Neuronal stem cell (in vitro differentiated cells): ENCODE data around the gene NLGN1.

Experiments used
- DNase-seq: peaks from one replicate; pipeline ENCODE4 v3.0.0-alpha.2; 2013; ENCODE audit warnings: low spot score
- H2AFZ ChIP-seq: one replicate; pipeline ENCODE4 v1.6.1; 2013; ENCODE audit warnings: mild to moderate bottlenecking, low read length, inconsistent platforms
- H2AK5ac ChIP-seq: 2 replicates; pipeline ENCODE4 v1.6.1; 2013; ENCODE audit warnings: low read depth, mild to moderate bottlenecking, inconsistent platforms, low read length, moderate library complexity, mixed read lengths
- H2BK120ac ChIP-seq: 2 replicates; pipeline ENCODE4 v1.6.1; 2013; ENCODE audit warnings: low read depth, mild to moderate bottlenecking, inconsistent platforms, low read length, moderate library complexity, mixed read lengths
- H2BK12ac ChIP-seq: one replicate; pipeline ENCODE4 v1.6.1; 2013; ENCODE audit warnings: low read length, inconsistent platforms
- H2BK15ac ChIP-seq: 2 replicates; pipeline ENCODE4 v1.6.1; 2013; ENCODE audit warnings: mild to moderate bottlenecking, low read length, inconsistent platforms, mixed read lengths
- H2BK5ac ChIP-seq: one replicate; pipeline ENCODE4 v1.6.1; 2013; ENCODE audit warnings: inconsistent platforms, mild to moderate bottlenecking, low read length, moderate library complexity
- H3K14ac ChIP-seq: one replicate; pipeline ENCODE4 v1.6.1; 2013; ENCODE audit warnings: low read length, inconsistent platforms
- H3K18ac ChIP-seq: 2 replicates; pipeline ENCODE4 v1.6.1; 2013; ENCODE audit warnings: low read length, inconsistent platforms
- H3K23ac ChIP-seq: 2 replicates; pipeline ENCODE4 v1.6.1; 2013; ENCODE audit warnings: low read depth, mild to moderate bottlenecking, mixed read lengths, low read length, inconsistent platforms; ENCODE audit not compliant: poor library complexity
- H3K27ac ChIP-seq: replicated peaks from 3 replicates; pipeline ENCODE4 v1.5.1; 2013; ENCODE audit warnings: low read length, inconsistent platforms
- H3K27me3 ChIP-seq, 3 experiments: 2 replicates each; pipeline ENCODE4 v1.6.1; 2013; ENCODE audit warnings: low read length in 3 of 3, mild to moderate bottlenecking in 2 of 3, inconsistent platforms in 1 of 3, low read depth in 1 of 3, mixed read lengths in 1 of 3, moderate library complexity in 1 of 3; ENCODE audit not compliant: control insufficient read depth in 3 of 3, insufficient read depth in 3 of 3
- H3K36me3 ChIP-seq, 2 donors: replicated peaks in 1 of 2; 2 replicates each; pipeline ENCODE4 v1.6.1; 2013; ENCODE audit warnings: low read length in 2 of 2; ENCODE audit not compliant: control insufficient read depth in 2 of 2, insufficient read depth in 2 of 2
- H3K4ac ChIP-seq: 2 replicates; pipeline ENCODE4 v1.6.1; 2013; ENCODE audit warnings: inconsistent platforms, mild to moderate bottlenecking, low read length, moderate library complexity
- H3K4me1 ChIP-seq, 2 donors: 1 replicate in 1 of 2; 2 replicates in 1 of 2; pipeline ENCODE4 v1.6.1; 2013; ENCODE audit warnings: low read length in 2 of 2, low read depth in 1 of 2; ENCODE audit not compliant: control insufficient read depth in 2 of 2, insufficient read depth in 1 of 2
- H3K4me2 ChIP-seq: one replicate; pipeline ENCODE4 v1.6.1; 2013; ENCODE audit warnings: mild to moderate bottlenecking, low read length, inconsistent platforms; ENCODE audit not compliant: insufficient read depth, poor library complexity, severe bottlenecking
- H3K4me3 ChIP-seq, 2 donors: 2 replicates each; pipeline ENCODE4 v1.5.1; 2013; ENCODE audit warnings: low read length in 2 of 2, mild to moderate bottlenecking in 2 of 2, inconsistent platforms in 1 of 2, moderate library complexity in 1 of 2
- H3K79me1 ChIP-seq: one replicate; pipeline ENCODE4 v1.6.1; 2013; ENCODE audit warnings: low read depth, mild to moderate bottlenecking, inconsistent platforms, low read length, moderate library complexity
- H3K9ac ChIP-seq: one replicate; pipeline ENCODE4 v1.6.1; 2013; ENCODE audit warnings: mild to moderate bottlenecking, low read depth, low read length, inconsistent platforms; ENCODE audit not compliant: poor library complexity
- H3K9me3 ChIP-seq, 2 donors: replicated peaks in 1 of 2; 2 replicates each; pipeline versions ENCODE3 to v1.6.1; 2013; ENCODE audit warnings: low read length in 2 of 2, mild to moderate bottlenecking in 2 of 2, inconsistent platforms in 1 of 2, low read depth in 1 of 2, mixed read lengths in 1 of 2, moderate library complexity in 1 of 2; ENCODE audit not compliant: control insufficient read depth in 2 of 2, insufficient read depth in 1 of 2
- H4K8ac ChIP-seq: one replicate; pipeline ENCODE4 v1.6.1; 2013; ENCODE audit warnings: low read depth, mild to moderate bottlenecking, inconsistent platforms, low read length, moderate library complexity
- H4K91ac ChIP-seq: one replicate; pipeline ENCODE4 v1.6.1; 2013; ENCODE audit warnings: low read length, low read depth, mild to moderate bottlenecking, inconsistent platforms; ENCODE audit not compliant: poor library complexity
- WGBS, 2 donors: extraction: QIAGEN DNeasy Blood & Tissue Kit; methylation state at CpG; one replicate each; pipeline ENCODE4 v1.1.7; 2013; ENCODE audit warnings: missing lambda C conversion rate in 2 of 2, mixed read lengths in 1 of 2; ENCODE audit not compliant: insufficient read length in 2 of 2, insufficient replicate concordance in 1 of 2; ENCODE audit errors: extremely low coverage in 2 of 2; 5-methylcytosine and 5-hydroxymethylcytosine counted together

NLGN1 gene

DNA sequence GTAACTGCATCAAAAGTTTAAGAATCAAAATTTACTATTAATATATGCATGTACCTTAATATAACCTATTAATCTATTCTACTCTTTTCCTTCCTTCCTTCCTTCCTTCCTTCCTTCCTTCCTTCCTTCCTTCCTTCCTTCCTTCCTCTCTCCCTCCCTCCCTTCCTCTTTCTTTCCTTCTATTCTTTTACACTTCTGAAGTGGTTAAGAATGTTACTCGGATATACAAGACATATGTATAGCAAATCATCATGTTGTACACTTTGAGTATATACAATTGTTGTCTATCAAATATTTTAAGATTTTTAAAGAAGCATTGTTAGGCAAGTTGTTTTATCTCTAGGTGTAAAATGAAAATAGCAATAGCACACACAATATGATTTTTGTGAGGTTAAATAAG lies 748.5 kb downstream of the NLGN1 start:
- Histone ChIP-seq H3K4me1 (no peaks in the 10 kb centered on the region), H2AK5ac (no peak overlapping the region), H3K36me3 (no peaks in the 10 kb centered on the region), H3K18ac (no peak overlapping the region), H3K4me2 (no peak overlapping the region), H2AFZ (no peak overlapping the region), H2BK120ac (no peak overlapping the region), H3K4ac (no peak overlapping the region), H3K9me3 (no peaks in the 10 kb centered on the region), H4K91ac (no peak overlapping the region), H3K23ac (no peak overlapping the region), H4K8ac (no peak overlapping the region), H3K27me3 (no peaks in the 10 kb centered on the region), H3K4me3 (no peak overlapping the region), H3K14ac (no peak overlapping the region), H2BK15ac (no peak overlapping the region), H2BK12ac (no peak overlapping the region), H3K9ac (no peak overlapping the region), H3K27ac (no peak overlapping the region), H3K79me1 (no peaks in the 10 kb centered on the region), H2BK5ac (no peak overlapping the region)
- WGBS, 2 donors, result no CpG with 5 or more reads among the region's 1 CpG
- DNase-seq, result no peak

DNA sequence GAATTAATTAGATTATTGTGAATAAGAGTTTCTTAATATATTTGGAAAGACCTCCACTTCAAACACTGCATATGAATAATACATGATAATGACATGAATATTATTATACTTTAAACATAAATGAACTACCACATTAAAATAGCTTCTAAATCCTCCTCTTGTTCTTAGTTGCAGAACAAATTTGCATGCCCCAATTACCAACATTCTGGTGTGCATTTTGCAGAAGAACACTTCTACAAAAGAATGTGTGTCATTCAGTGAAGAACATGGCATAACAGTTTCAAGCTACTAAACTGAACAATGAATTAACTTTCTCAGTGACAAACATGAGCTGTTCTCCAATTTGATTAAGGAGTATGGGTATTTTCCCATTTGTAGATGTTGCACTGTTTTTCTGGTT lies 750.3 kb downstream of the NLGN1 start:
- Histone ChIP-seq H3K4me2 (no peak overlapping the region), H2BK12ac (no peak overlapping the region), H2BK5ac (no peak overlapping the region), H3K27ac (no peak overlapping the region), H2BK120ac (no peak overlapping the region), H2BK15ac (no peak overlapping the region), H2AFZ (no peak overlapping the region), H3K4ac (no peak overlapping the region), H3K79me1 (no peaks in the 10 kb centered on the region), H3K27me3 (no peaks in the 10 kb centered on the region), H4K8ac (no peak overlapping the region), H3K4me3 (no peak overlapping the region), H3K23ac (no peak overlapping the region), H3K14ac (no peak overlapping the region), H3K9me3 (no peaks in the 10 kb centered on the region), H2AK5ac (no peak overlapping the region), H3K36me3 (no peaks in the 10 kb centered on the region), H3K9ac (no peak overlapping the region), H3K18ac (no peak overlapping the region), H4K91ac (no peak overlapping the region), H3K4me1 (no peaks in the 10 kb centered on the region)
- DNase-seq, result no peak

DNA sequence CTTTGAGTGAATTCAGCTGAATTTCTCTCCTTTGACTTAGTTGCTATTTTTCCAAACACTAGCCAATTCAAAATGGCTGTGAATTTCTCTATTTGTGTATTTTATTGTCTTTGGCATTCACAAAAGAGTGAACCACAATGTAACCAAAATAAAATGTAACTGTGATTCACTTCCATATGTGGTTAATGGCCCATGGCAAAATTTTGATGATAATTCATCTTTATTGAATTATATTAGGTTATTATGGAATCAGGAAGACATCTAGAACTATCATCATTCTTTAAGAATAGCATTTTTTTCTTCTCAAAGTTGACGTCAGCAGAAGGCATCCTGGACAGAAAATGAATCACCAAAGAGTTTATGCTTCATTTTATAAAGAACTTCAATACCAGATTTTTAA lies 756.3 kb downstream of the NLGN1 start:
- H2AFZ ChIP-seq, result no peak overlapping the region
- H3K4ac ChIP-seq, result no peak overlapping the region
- H3K4me2 ChIP-seq, result no peak overlapping the region
- H3K14ac ChIP-seq, result no peak overlapping the region
- no CpG with 5 or more reads among the region's 1 CpG for whole genome bisulfite sequencing, 2 donors
- H3K23ac ChIP-seq, result no peak overlapping the region
- H4K91ac ChIP-seq, result no peak overlapping the region
- no peak overlapping the region for H3K27ac ChIP-seq
- H3K36me3 ChIP-seq, result no peaks in the 10 kb centered on the region
- no peak overlapping the region for H2BK12ac ChIP-seq
- H3K4me1 ChIP-seq, result no peaks in the 10 kb centered on the region
- H3K4me3 ChIP-seq, result no peak overlapping the region
- no peak overlapping the region for H2BK5ac ChIP-seq
- no peaks in the 10 kb centered on the region for H3K27me3 ChIP-seq
- H2AK5ac ChIP-seq, result no peak overlapping the region
- H3K79me1 ChIP-seq, result no peaks in the 10 kb centered on the region
- no peak overlapping the region for H4K8ac ChIP-seq
- DNase-seq, result no peak
- no peak overlapping the region for H3K18ac ChIP-seq
- no peak overlapping the region for H3K9ac ChIP-seq
- no peak overlapping the region for H2BK15ac ChIP-seq
- H2BK120ac ChIP-seq, result no peak overlapping the region
- H3K9me3 ChIP-seq, result no peaks in the 10 kb centered on the region

DNA sequence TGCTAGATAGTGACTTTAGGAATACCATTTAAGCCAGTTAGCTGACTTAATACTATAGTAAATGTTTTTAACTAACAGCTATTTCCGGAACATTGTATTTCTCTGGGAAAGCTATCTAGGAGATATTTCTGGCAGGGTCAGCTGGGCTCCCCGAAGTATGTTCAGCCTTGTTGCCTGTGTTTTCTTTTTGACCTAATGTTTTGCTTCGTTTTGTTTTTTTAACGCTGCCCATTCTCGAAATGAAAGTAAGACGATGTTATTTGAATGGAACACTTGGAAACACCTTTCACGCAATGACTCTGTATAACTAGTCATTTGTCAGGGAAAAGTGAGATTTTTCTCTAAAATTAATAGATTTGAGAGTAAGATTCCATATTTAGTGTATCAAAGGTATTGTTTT lies 758.7 kb downstream of the NLGN1 start:
- Histone ChIP-seq H3K18ac (no peak overlapping the region), H3K14ac (no peak overlapping the region), H3K27ac (no peak overlapping the region), H2AFZ (no peak overlapping the region), H2BK15ac (no peak overlapping the region), H2BK12ac (no peak overlapping the region), H2AK5ac (no peak overlapping the region), H2BK120ac (no peak overlapping the region), H3K23ac (no peak overlapping the region), H3K36me3 (no peaks in the 10 kb centered on the region), H4K8ac (no peak overlapping the region), H3K9me3 (no peaks in the 10 kb centered on the region), H3K4me3 (no peak overlapping the region), H2BK5ac (no peak overlapping the region), H4K91ac (no peak overlapping the region), H3K9ac (no peak overlapping the region), H3K27me3 (no peaks in the 10 kb centered on the region), H3K4ac (no peak overlapping the region), H3K79me1 (no peaks in the 10 kb centered on the region), H3K4me1 (no peaks in the 10 kb centered on the region), H3K4me2 (no peak overlapping the region)
- DNase-seq, result no peak
- WGBS, 2 donors, result no CpG with 5 or more reads among the region's 7 CpGs
